Uterus (tissue), 4 donors: Measurements from ENCODE around the gene SOCS6. TPM values are rescaled to one million over a fixed set of nuclear protein-coding genes. Genes with fewer than 3 reads are reported as not detected.

Experiments
- DNase-seq, 2 donors: peaks; one replicate each; pipeline ENCODE4 v3.0.0-alpha.2; 2019 to 2020
- H3K27ac ChIP-seq, 2 donors: fragments of 200-600 bp; sonication (generic); 1 replicate in 1 of 2; 2 replicates in 1 of 2; pipeline ENCODE4 v1.5.1; 2016 to 2018
- H3K27me3 ChIP-seq, 2 donors: fragments of 200-600 bp; sonication (generic); one replicate each; pipeline ENCODE4 v1.5.1; 2018 to 2019; ENCODE audit warnings: control low read depth in 1 of 2
- H3K36me3 ChIP-seq, 2 donors: fragments of 200-600 bp; sonication (generic); one replicate each; pipeline ENCODE4 v1.5.1; 2019; ENCODE audit warnings: control low read depth in 1 of 2
- H3K4me1 ChIP-seq, 2 donors: fragments of 200-600 bp; sonication (generic); one replicate each; pipeline ENCODE4 v1.5.1; 2018 to 2019; ENCODE audit warnings: control low read depth in 1 of 2
- H3K4me3 ChIP-seq, 2 donors: fragments of 200-600 bp; sonication (generic); 1 replicate in 1 of 2; 2 replicates in 1 of 2; pipeline ENCODE4 v1.5.1; 2018 to 2019; ENCODE audit warnings: mild to moderate bottlenecking in 1 of 2
- H3K9me3 ChIP-seq, 2 donors: fragments of 200-600 bp; sonication (generic); one replicate each; pipeline ENCODE4 v1.5.1; 2019; ENCODE audit warnings: control low read depth in 1 of 2
- POLR2A ChIP-seq, 2 donors: fragments of 450-650 bp; IDR thresholded peaks; one replicate each; pipeline ENCODE4 v1.6.1; 2016; ENCODE audit warnings: antibody characterized with exemption in 2 of 2, mild to moderate bottlenecking in 1 of 2, moderate library complexity in 1 of 2
- intact Hi-C: fragments of 100-400 bp; cut with DNase I; formaldehyde crosslinking; loops from one replicate; pipeline ENCODE4 v1.15.1; 2023; ENCODE audit warnings: low total_unique reads
- total RNA-seq, 4 donors: library from RNA; depleted of rRNA in 3 of 4; stranded (reverse); fragments of >200 nt in 3 of 4; gene quantifications; one replicate each; pipeline versions ENCODE4 v1.1.0 to v1.2.4, GENCODE V29; 2014 to 2023
- TF ChIP-seq, protein P1 (sequence below), 4 experiments: fragments of 200-600 bp in 2 of 4; fragments of 450-650 bp in 2 of 4; sonication (generic) in 2 of 4; IDR thresholded peaks; one replicate each; pipeline ENCODE4 v1.5.1; 2016 to 2019; ENCODE audit warnings: antibody characterized with exemption in 4 of 4, mild to moderate bottlenecking in 2 of 4, moderate library complexity in 1 of 4
- donor health status: DM: yes; HTN: yes; CAD: no.

The SOCS6 gene
- total RNA-seq, 4 donors from 2014 or later: 12.9 to 59.5 (median 19.9) TPM

DNA sequence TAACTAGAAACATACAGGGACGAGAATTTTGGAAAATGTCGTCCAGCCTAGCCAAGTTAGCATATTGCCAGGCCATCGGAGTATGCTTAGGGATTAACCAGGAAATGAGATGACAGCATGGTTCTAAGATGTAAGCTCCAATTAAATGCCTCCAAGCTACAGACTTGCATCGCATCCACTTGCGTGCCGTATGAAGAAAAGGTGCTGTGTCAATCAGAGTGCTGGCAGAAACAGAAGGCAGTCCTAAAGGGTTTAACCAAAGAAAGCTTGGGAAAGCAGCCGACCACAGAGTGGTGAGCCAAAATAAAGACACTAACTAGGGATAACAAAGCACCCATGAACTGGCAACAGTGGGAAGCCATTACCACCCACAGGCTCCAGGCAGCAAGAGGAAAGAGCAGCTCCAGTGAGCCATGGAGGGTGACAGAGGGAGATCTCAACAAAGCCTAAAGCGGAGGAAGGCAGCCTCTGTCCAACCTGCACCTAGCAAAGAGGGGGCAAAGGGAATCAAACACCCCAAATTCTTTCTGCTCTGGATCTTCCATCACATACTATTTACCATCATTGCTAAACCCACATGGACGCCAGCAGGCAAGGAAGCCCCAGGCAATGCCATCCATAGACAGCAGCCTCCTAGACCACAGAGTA lies 27.6 kb upstream of the SOCS6 start:
- no peak for DNase-seq
- H3K27ac ChIP-seq: no peak overlapping the region
- H3K4me3 ChIP-seq: no peak overlapping the region
- H3K27me3 ChIP-seq: no peaks in the 10 kb centered on the region
- H3K9me3 ChIP-seq: no peaks in the 10 kb centered on the region
- TF ChIP-seq, protein P1, sequence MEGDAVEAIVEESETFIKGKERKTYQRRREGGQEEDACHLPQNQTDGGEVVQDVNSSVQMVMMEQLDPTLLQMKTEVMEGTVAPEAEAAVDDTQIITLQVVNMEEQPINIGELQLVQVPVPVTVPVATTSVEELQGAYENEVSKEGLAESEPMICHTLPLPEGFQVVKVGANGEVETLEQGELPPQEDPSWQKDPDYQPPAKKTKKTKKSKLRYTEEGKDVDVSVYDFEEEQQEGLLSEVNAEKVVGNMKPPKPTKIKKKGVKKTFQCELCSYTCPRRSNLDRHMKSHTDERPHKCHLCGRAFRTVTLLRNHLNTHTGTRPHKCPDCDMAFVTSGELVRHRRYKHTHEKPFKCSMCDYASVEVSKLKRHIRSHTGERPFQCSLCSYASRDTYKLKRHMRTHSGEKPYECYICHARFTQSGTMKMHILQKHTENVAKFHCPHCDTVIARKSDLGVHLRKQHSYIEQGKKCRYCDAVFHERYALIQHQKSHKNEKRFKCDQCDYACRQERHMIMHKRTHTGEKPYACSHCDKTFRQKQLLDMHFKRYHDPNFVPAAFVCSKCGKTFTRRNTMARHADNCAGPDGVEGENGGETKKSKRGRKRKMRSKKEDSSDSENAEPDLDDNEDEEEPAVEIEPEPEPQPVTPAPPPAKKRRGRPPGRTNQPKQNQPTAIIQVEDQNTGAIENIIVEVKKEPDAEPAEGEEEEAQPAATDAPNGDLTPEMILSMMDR (IDR thresholded peaks at IDR 0.05): no peak
- TF ChIP-seq POLR2A (IDR thresholded peaks at IDR 0.05): no peak
- H3K36me3 ChIP-seq: no peaks in the 10 kb centered on the region
- intact Hi-C loops: no loop called here
- H3K4me1 ChIP-seq: no peaks in the 10 kb centered on the region

DNA sequence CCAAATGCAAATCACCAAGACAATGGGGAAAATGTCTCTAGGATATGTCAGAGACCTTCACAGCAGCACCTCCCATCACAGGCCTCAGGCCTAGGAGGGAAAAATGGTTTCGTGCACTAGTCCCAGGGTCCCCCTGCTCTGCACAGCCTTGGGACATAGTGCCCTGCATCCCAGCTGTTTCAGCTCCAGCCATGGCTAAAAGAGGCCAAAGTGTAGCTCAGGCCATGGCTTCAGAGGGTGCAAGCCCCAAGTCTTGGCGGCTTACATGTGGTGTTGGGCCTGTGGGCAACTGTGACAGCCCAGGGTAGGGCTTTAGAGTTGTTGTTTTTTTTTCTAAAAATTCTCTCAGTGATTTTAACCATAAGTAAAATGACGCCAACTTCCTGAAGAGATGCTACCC lies 25.5 kb upstream of the SOCS6 start:
- DNase-seq: no peak
- no peak overlapping the region for H3K4me3 ChIP-seq
- no peak overlapping the region for H3K27ac ChIP-seq
- no peaks in the 10 kb centered on the region for H3K27me3 ChIP-seq
- no peaks in the 10 kb centered on the region for H3K36me3 ChIP-seq
- no peaks in the 10 kb centered on the region for H3K4me1 ChIP-seq
- no peaks in the 10 kb centered on the region for H3K9me3 ChIP-seq
- TF ChIP-seq POLR2A (IDR thresholded peaks at IDR 0.05): no peak
- TF ChIP-seq, protein P1 (IDR thresholded peaks at IDR 0.05): no peak
- intact Hi-C loops: no loop called here

DNA sequence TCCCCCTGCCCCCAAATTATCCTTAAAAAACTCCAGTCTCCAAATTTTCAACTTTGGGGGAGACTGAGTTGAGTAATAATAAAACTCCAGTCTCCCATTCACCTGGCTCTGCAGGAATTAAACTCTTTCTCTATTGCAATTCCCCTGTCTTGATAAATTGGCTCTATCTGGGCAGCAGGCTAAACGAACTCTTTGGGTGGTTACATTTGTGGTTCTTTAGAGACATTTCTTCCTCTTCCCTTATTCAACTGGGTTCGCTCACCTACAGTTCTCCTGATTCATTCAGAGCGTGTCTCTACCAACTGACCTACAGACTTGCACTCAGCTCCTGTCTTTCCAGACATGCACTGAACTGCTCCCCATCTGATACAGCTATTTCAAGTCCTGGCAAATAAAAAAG lies 17.1 kb upstream of the SOCS6 start:
- no peaks in the 10 kb centered on the region for H3K27me3 ChIP-seq
- peaks cover 0 to 4% of the 10 kb centered on the region in 2 donors for H3K9me3 ChIP-seq
- H3K4me3 ChIP-seq: no peak overlapping the region
- no peak for TF ChIP-seq POLR2A (IDR thresholded peaks at IDR 0.05)
- TF ChIP-seq, protein P1 (IDR thresholded peaks at IDR 0.05): no peak
- no peaks in the 10 kb centered on the region for H3K36me3 ChIP-seq
- H3K4me1 ChIP-seq: no peaks in the 10 kb centered on the region
- intact Hi-C loops: loop anchor here (10.0 kb wide), 1 partner anchor 47 kb away; no protein-coding TSS in a partner anchor
- DNase-seq: no peak
- H3K27ac ChIP-seq: no peak overlapping the region

DNA sequence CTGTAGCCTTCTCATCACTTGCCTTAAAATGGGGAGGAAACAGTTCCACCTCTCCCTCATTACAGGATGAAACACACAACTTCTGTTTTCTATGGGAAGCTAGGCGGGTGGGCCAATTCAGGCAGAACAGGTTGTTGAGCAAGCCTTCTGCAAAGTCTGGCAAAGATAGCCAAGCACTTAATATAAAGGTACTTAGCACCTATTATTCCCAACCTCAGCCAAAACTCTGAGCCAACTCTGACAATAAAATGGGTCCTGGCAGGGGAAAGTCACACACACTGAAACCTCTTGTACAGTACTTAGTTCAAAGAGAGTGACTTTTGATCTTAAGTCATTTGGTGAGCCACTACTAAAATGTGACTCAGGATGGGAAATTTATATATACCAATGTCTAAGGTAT lies 15.8 kb upstream of the SOCS6 start:
- Histone ChIP-seq H3K27ac (no peak overlapping the region), H3K36me3 (no peaks in the 10 kb centered on the region), H3K4me3 (no peak overlapping the region), H3K9me3 (peaks cover 0 to 4% of the 10 kb centered on the region in 2 donors), H3K4me1 (no peaks in the 10 kb centered on the region), H3K27me3 (no peaks in the 10 kb centered on the region)
- intact Hi-C loops: loop anchor here (10.0 kb wide), 1 partner anchor 48 kb away; no protein-coding TSS in a partner anchor
- TF ChIP-seq, protein P1 (IDR thresholded peaks at IDR 0.05): no peak
- no peak for TF ChIP-seq POLR2A (IDR thresholded peaks at IDR 0.05)
- DNase-seq: no peak

DNA sequence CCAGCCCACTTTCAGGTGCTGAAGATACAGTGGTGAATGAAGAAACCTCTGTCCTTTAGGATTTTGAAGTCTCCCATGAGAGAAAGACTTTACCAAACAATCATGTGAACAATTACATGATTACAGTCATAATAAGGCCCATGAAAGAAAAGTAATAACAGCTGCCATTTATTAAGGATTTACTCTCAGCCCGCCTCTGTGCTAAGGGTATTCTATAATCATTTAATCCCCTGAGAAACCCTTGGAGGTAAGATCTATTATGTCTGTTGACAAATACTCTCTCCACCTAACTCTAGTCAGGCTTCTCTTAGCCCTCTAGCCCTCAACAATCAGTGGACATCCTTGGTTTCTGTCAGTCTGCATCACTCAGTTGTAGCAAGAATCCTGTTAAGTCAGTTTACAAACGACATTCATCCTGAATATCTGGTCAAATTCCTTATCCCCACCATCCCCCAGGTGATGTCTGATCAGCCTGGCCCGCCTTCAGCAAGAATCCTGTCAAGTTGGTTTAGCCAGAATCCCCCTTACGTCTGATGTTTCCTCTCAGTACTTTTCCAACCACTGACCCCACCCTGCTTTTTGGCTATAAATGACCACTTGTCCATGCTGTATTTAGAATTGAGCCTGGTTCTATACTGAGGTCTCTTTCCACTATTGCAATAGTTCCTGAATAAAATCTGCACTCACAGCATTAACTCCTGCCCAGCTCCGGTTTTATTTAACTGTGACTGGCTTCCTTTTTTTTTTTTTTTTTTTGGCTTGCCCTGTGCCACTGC lies 12.2 kb upstream of the SOCS6 start:
- no peak overlapping the region for H3K27ac ChIP-seq
- no peaks in the 10 kb centered on the region for H3K27me3 ChIP-seq
- intact Hi-C loops: loop anchor here (10.0 kb wide), 1 partner anchor 52 kb away; no protein-coding TSS in a partner anchor
- no peaks in the 10 kb centered on the region for H3K36me3 ChIP-seq
- no peak overlapping the region for H3K4me3 ChIP-seq
- H3K4me1 ChIP-seq: no peaks in the 10 kb centered on the region
- TF ChIP-seq, protein P1 (IDR thresholded peaks at IDR 0.05): no peak
- TF ChIP-seq POLR2A (IDR thresholded peaks at IDR 0.05): no peak
- H3K9me3 ChIP-seq: peaks cover 0 to 4% of the 10 kb centered on the region in 2 donors
- no peak for DNase-seq
